Measurements from ENCODE around the gene JAG1. TPM values are rescaled to one million over a fixed set of nuclear protein-coding genes. Genes with fewer than 3 reads are reported as not detected.
A peak's percentile ranks its signal among the peaks of the same experiment; 100 is the strongest.

Gene JAG1
- 42.1 TPM for total RNA-seq
- long read RNA-seq, partial matches to known transcripts, result 98 of 116 reads
- long read RNA-seq, other reads (novel, unspliced or antisense), result 17 of 116 reads

- DNase-seq (ENCODE audit: low spot score), result peak; percentile 99
- intact Hi-C loops (cut with DNase I), result loop anchor here (1.0 to 10.0 kb wide), 8 partner anchors 81 to 593 kb away; no protein-coding TSS in a partner anchor
Observed at GRCh38 chr20:10673842-10674683, at the start of gene JAG1. Gene JAG1 (minus strand): TSS chr20:10673999. CDS start chr20:10673530, 469 bp downstream.

GRCh38 chr20:10721976-10722375, 48.2 kb upstream of the JAG1 start:
- intact Hi-C loops (cut with DNase I), result loop anchor here (5.0 kb wide), 1 partner anchor 55 kb away; no protein-coding TSS in a partner anchor

GRCh38 chr20:10721137-10721896, 47.5 kb upstream of the JAG1 start:
- no peak for DNase-seq (ENCODE audit: low spot score)
- intact Hi-C loops (cut with DNase I), result loop anchor here (5.0 kb wide), 1 partner anchor 56 kb away; no protein-coding TSS in a partner anchor

More at GRCh38 chr20:10721976-10722375, 48.2 kb upstream of the JAG1 start:
- DNase-seq (ENCODE audit: low spot score), result no peak

GRCh38 chr20:10720565-10720964, 46.8 kb upstream of the JAG1 start:
- intact Hi-C loops (cut with DNase I), result loop anchor here (5.0 kb wide), 1 partner anchor 57 kb away; no protein-coding TSS in a partner anchor
- no peak for DNase-seq (ENCODE audit: low spot score)

GRCh38 chr20:10719740-10720385, 46.1 kb upstream of the JAG1 start:
- DNase-seq (ENCODE audit: low spot score), result no peak
- intact Hi-C loops (cut with DNase I), result loop anchor here (5.0 kb wide), 1 partner anchor 57 kb away; no protein-coding TSS in a partner anchor

- intact Hi-C loops (cut with DNase I), result no loop called here
- no peak for DNase-seq (ENCODE audit: low spot score)
Observed at GRCh38 chr20:10718661-10719060, 44.9 kb upstream of the JAG1 start.

- intact Hi-C loops (cut with DNase I), result no loop called here
Observed at GRCh38 chr20:10716855-10717254, 43.1 kb upstream of the JAG1 start.

GRCh38 chr20:10715035-10715434, 41.2 kb upstream of the JAG1 start:
- DNase-seq (ENCODE audit: low spot score), result no peak
- intact Hi-C loops (cut with DNase I), result no loop called here

More at GRCh38 chr20:10716855-10717254, 43.1 kb upstream of the JAG1 start:
- DNase-seq (ENCODE audit: low spot score), result no peak

GRCh38 chr20:10714236-10714975, 40.6 kb upstream of the JAG1 start:
- DNase-seq (ENCODE audit: low spot score), result no peak

GRCh38 chr20:10713161-10713560, 39.4 kb upstream of the JAG1 start:
- no peak for DNase-seq (ENCODE audit: low spot score)
- intact Hi-C loops (cut with DNase I), result no loop called here

More at GRCh38 chr20:10714236-10714975, 40.6 kb upstream of the JAG1 start:
- intact Hi-C loops (cut with DNase I), result no loop called here

- DNase-seq (ENCODE audit: low spot score), result no peak
- intact Hi-C loops (cut with DNase I), result no loop called here
Observed at GRCh38 chr20:10711903-10712451, 38.2 kb upstream of the JAG1 start.

GRCh38 chr20:10710991-10711775, 37.4 kb upstream of the JAG1 start:
- DNase-seq (ENCODE audit: low spot score), result no peak
- intact Hi-C loops (cut with DNase I), result no loop called here

GRCh38 chr20:10709916-10710315, 36.1 kb upstream of the JAG1 start:
- intact Hi-C loops (cut with DNase I), result no loop called here
- no peak for DNase-seq (ENCODE audit: low spot score)

- intact Hi-C loops (cut with DNase I), result no loop called here
- no peak for DNase-seq (ENCODE audit: low spot score)
Observed at GRCh38 chr20:10708351-10709185, 34.8 kb upstream of the JAG1 start.

- intact Hi-C loops (cut with DNase I), result no loop called here
- DNase-seq (ENCODE audit: low spot score), result no peak
Observed at GRCh38 chr20:10707791-10708190, 34.0 kb upstream of the JAG1 start.

- intact Hi-C loops (cut with DNase I), result no loop called here
- no peak for DNase-seq (ENCODE audit: low spot score)
Observed at GRCh38 chr20:10707068-10707467, 33.3 kb upstream of the JAG1 start.

GRCh38 chr20:10706460-10706811, 32.6 kb upstream of the JAG1 start:
- intact Hi-C loops (cut with DNase I), result no loop called here
- DNase-seq (ENCODE audit: low spot score), result no peak
